Measurements from ENCODE around the gene FOXC1.

FOXC1 gene

GRCh38 chr6:1584996-1585668 is 24.6 kb upstream of the FOXC1 start:
- DNase-seq = no peak

GRCh38 chr6:1585669-1586049 is 24.1 kb upstream of the FOXC1 start:
- DNase-seq = no peak

- DNase-seq = no peak
These were observed 23.5 kb upstream of the FOXC1 start for GRCh38 chr6:1586256-1586655.

- DNase-seq = no peak
These were observed 22.8 kb upstream of the FOXC1 start for GRCh38 chr6:1586861-1587450.

GRCh38 chr6:1587546-1587945 is 22.2 kb upstream of the FOXC1 start:
- DNase-seq = no peak

GRCh38 chr6:1587977-1588376 is 21.7 kb upstream of the FOXC1 start:
- DNase-seq = no peak

GRCh38 chr6:1589208-1589607 is 20.5 kb upstream of the FOXC1 start:
- no peak for DNase-seq

GRCh38 chr6:1590580-1590979 is 19.1 kb upstream of the FOXC1 start:
- DNase-seq = no peak

GRCh38 chr6:1591243-1591642 is 18.5 kb upstream of the FOXC1 start:
- DNase-seq = no peak

GRCh38 chr6:1591926-1592325 is 17.8 kb upstream of the FOXC1 start:
- DNase-seq = no peak

GRCh38 chr6:1592852-1593251 is 16.9 kb upstream of the FOXC1 start:
- DNase-seq = no peak

GRCh38 chr6:1593286-1593957 is 16.3 kb upstream of the FOXC1 start:
- DNase-seq = no peak

- no peak for DNase-seq
These were observed 15.8 kb upstream of the FOXC1 start for GRCh38 chr6:1593958-1594314.

GRCh38 chr6:1594445-1595200 is 15.1 kb upstream of the FOXC1 start:
- no peak for DNase-seq

- DNase-seq = no peak
These were observed 14.2 kb upstream of the FOXC1 start for GRCh38 chr6:1595271-1596087.

- DNase-seq = peak; percentile 51
These were observed 13.4 kb upstream of the FOXC1 start for GRCh38 chr6:1596088-1596852.

GRCh38 chr6:1597121-1597744 is 12.5 kb upstream of the FOXC1 start:
- no peak for DNase-seq

- no peak for DNase-seq
These were observed 11.8 kb upstream of the FOXC1 start for GRCh38 chr6:1597924-1598323.

- no peak for DNase-seq
These were observed 11.3 kb upstream of the FOXC1 start for GRCh38 chr6:1598433-1598832.

- DNase-seq = no peak
These were observed 10.8 kb upstream of the FOXC1 start for GRCh38 chr6:1598886-1599285.

GRCh38 chr6:1599469-1599868 is 10.2 kb upstream of the FOXC1 start:
- no peak for DNase-seq
